ENCODE data around the gene NKD2. TPM values are rescaled to one million over a fixed set of nuclear protein-coding genes. Genes with fewer than 3 reads are reported as not detected.
A peak's percentile ranks its signal among the peaks of the same experiment; 100 is the strongest.

Gene NKD2
- total and polyA plus RNA-seq, 2 experiments from 2014 or later: 1.4 to 9.1 TPM

- 82% methylated on average over 16 of the region's 16 CpGs for WGBS (ENCODE audit: low lambda C conversion rate, missing lambda C conversion rate)
- TF ChIP-seq, protein P1, sequence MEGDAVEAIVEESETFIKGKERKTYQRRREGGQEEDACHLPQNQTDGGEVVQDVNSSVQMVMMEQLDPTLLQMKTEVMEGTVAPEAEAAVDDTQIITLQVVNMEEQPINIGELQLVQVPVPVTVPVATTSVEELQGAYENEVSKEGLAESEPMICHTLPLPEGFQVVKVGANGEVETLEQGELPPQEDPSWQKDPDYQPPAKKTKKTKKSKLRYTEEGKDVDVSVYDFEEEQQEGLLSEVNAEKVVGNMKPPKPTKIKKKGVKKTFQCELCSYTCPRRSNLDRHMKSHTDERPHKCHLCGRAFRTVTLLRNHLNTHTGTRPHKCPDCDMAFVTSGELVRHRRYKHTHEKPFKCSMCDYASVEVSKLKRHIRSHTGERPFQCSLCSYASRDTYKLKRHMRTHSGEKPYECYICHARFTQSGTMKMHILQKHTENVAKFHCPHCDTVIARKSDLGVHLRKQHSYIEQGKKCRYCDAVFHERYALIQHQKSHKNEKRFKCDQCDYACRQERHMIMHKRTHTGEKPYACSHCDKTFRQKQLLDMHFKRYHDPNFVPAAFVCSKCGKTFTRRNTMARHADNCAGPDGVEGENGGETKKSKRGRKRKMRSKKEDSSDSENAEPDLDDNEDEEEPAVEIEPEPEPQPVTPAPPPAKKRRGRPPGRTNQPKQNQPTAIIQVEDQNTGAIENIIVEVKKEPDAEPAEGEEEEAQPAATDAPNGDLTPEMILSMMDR (IDR thresholded peaks at IDR 0.05; ENCODE audit: poor library complexity): no peak
- TF ChIP-seq EZH2 (IDR thresholded peaks at IDR 0.05; ENCODE audit: borderline replicate concordance): no peak
- peak; percentile 4 for DNase-seq (ENCODE audit: low spot score)
- Histone ChIP-seq H3K4me3 (no peak overlapping the region), H3K4me2 (no peak overlapping the region), H3K9me3 (ENCODE audit: low read depth) (no peaks in the 10 kb centered on the region), H3K27me3 (no peaks in the 10 kb centered on the region), H3K36me3 (replicated peaks; ENCODE audit: insufficient read depth, low read depth) (no peaks in the 10 kb centered on the region), H4K20me1 (ENCODE audit: insufficient read depth, poor library complexity, severe bottlenecking) (no peaks in the 10 kb centered on the region), H3K27ac (no peak overlapping the region), H3K9me2 (replicated peaks; ENCODE audit: insufficient read depth) (no peaks in the 10 kb centered on the region), H3K4me1 (ENCODE audit: insufficient read depth) (peaks cover 3% of the 10 kb centered on the region), H2AFZ (no peak overlapping the region), H3K79me2 (no peaks in the 10 kb centered on the region)
Observed at GRCh38 chr5:978054-978453, 30.5 kb upstream of the NKD2 start.

GRCh38 chr5:978693-979092 is 29.9 kb upstream of the NKD2 start:
- no peaks in the 10 kb centered on the region for H3K9me2 ChIP-seq (replicated peaks; ENCODE audit: insufficient read depth)
- peak; percentile 1 for DNase-seq (ENCODE audit: low spot score)
- no peaks in the 10 kb centered on the region for H3K36me3 ChIP-seq (replicated peaks; ENCODE audit: insufficient read depth, low read depth)
- TF ChIP-seq EZH2 (IDR thresholded peaks at IDR 0.05; ENCODE audit: borderline replicate concordance): no peak
- TF ChIP-seq, protein P1 (IDR thresholded peaks at IDR 0.05; ENCODE audit: poor library complexity): no peak
- TF ChIP-seq EZH2phosphoT487 (IDR thresholded peaks at IDR 0.05; ENCODE audit: low read depth, severe bottlenecking, unreplicated experiment): no peak
- no peak overlapping the region for H3K27ac ChIP-seq
- H3K4me1 ChIP-seq (ENCODE audit: insufficient read depth): peaks cover 3% of the 10 kb centered on the region
- no peak overlapping the region for H3K4me2 ChIP-seq
- H2AFZ ChIP-seq: no peak overlapping the region
- H3K9me3 ChIP-seq (ENCODE audit: low read depth): no peaks in the 10 kb centered on the region
- H3K79me2 ChIP-seq: no peaks in the 10 kb centered on the region
- H4K20me1 ChIP-seq (ENCODE audit: insufficient read depth, poor library complexity, severe bottlenecking): no peaks in the 10 kb centered on the region
- no peaks in the 10 kb centered on the region for H3K27me3 ChIP-seq
- 74% methylated on average over 10 of the region's 10 CpGs for WGBS (ENCODE audit: low lambda C conversion rate, missing lambda C conversion rate)
- H3K4me3 ChIP-seq: no peak overlapping the region

DNA sequence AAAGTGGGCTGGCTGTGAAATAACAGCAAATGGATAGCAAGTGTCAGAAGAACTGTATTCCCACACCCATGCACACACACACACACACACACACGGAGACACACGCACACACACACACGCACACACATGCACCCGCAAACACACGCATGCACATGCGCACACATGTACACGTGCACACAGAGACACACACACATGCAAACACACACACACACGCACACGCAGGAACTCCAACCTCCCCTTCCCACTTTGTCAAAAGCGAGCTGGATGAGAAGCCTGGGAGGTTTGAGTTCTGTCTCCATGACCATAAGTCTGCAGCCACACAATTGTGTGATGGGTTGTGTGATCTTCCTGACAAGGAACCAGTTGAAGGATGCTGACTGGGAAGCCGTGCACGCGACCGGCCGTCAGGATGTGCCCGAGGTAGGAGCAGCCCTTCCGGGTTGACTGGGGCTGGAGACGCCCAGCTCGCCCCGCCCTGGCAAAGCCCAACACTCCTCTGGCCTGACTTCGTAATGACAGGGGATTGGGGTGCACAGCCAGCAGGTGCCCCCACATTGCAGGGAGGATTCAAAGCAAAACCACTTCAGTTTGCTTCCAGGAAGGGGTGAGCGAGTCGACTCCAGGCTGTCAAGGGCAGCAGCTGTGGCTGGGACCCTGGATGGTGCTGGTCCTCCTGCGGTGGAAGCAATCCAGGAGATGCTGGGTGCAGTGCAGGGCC is 29.3 kb upstream of the NKD2 start:
- Histone ChIP-seq H3K4me2 (no peak overlapping the region), H3K9me3 (ENCODE audit: low read depth) (no peaks in the 10 kb centered on the region), H3K4me3 (no peak overlapping the region), H2AFZ (no peak overlapping the region), H3K4me1 (ENCODE audit: insufficient read depth) (peaks cover 3% of the 10 kb centered on the region), H3K36me3 (replicated peaks; ENCODE audit: insufficient read depth, low read depth) (no peaks in the 10 kb centered on the region), H3K27ac (no peak overlapping the region), H3K27me3 (no peaks in the 10 kb centered on the region), H4K20me1 (ENCODE audit: insufficient read depth, poor library complexity, severe bottlenecking) (no peaks in the 10 kb centered on the region), H3K9me2 (replicated peaks; ENCODE audit: insufficient read depth) (no peaks in the 10 kb centered on the region), H3K79me2 (no peaks in the 10 kb centered on the region)
- WGBS (ENCODE audit: low lambda C conversion rate, missing lambda C conversion rate): 95% methylated on average over 24 of the region's 24 CpGs
- TF ChIP-seq, protein P1 (IDR thresholded peaks at IDR 0.05; ENCODE audit: poor library complexity): no peak
- TF ChIP-seq EZH2phosphoT487 (IDR thresholded peaks at IDR 0.05; ENCODE audit: low read depth, severe bottlenecking, unreplicated experiment) (no peak), EZH2 (IDR thresholded peaks at IDR 0.05; ENCODE audit: borderline replicate concordance) (no peak)
- peak; percentile 2 for DNase-seq (ENCODE audit: low spot score)
